Keratinocyte (primary cell): ENCODE data around the gene B4GALT2. TPM values are rescaled to one million over a fixed set of nuclear protein-coding genes. Genes with fewer than 3 reads are reported as not detected.

Experiments used
- DNase-seq: peaks from one replicate; pipeline ENCODE4 v3.0.0-alpha.2; 2011; ENCODE audit warnings: low read depth, missing footprints, low spot score
- FAIRE-seq: peaks from 2 replicates; lab custom pipeline; 2011; peaks lifted over from hg19 to GRCh38; lab: Jason Lieb, UNC
- H2AFZ ChIP-seq: 2 replicates; pipeline ENCODE4 v1.6.0; 2012; ENCODE audit warnings: low read length, control low read depth, inconsistent platforms; ENCODE audit not compliant: control insufficient read depth
- H3K27ac ChIP-seq: 2 replicates; pipeline ENCODE4 v1.5.1; 2011; ENCODE audit warnings: low read length; ENCODE audit not compliant: control insufficient read depth, insufficient read depth
- H3K27me3 ChIP-seq: 3 replicates; pipeline ENCODE4 v1.6.0; 2011; ENCODE audit warnings: low read length; ENCODE audit not compliant: control insufficient read depth, insufficient read depth; ENCODE audit errors: extremely low read depth
- H3K36me3 ChIP-seq, 2 experiments: 2 replicates in 1 of 2; 3 replicates in 1 of 2; pipeline ENCODE4 v1.5.1; 2011; ENCODE audit warnings: low read length in 2 of 2, mild to moderate bottlenecking in 1 of 2; ENCODE audit not compliant: control insufficient read depth in 2 of 2, insufficient read depth in 2 of 2; ENCODE audit errors: extremely low read depth in 1 of 2
- H3K4me1 ChIP-seq: 3 replicates; pipeline ENCODE4 v1.5.1; 2011; ENCODE audit warnings: low read length; ENCODE audit not compliant: control insufficient read depth, insufficient read depth; ENCODE audit errors: extremely low read depth
- H3K4me2 ChIP-seq: 3 replicates; pipeline ENCODE4 v1.6.0; 2011; ENCODE audit warnings: low read depth, low read length; ENCODE audit not compliant: control insufficient read depth, insufficient read depth; ENCODE audit errors: extremely low read depth
- H3K4me3 ChIP-seq, 3 experiments: fragments of 200-600 bp in 1 of 3; sonication (generic) in 1 of 3; 2 replicates in 2 of 3; 3 replicates in 1 of 3; pipeline ENCODE4 v1.5.1; 2011 to 2016; ENCODE audit warnings: low read length in 3 of 3, mild to moderate bottlenecking in 3 of 3, control low read depth in 2 of 3, inconsistent platforms in 1 of 3, low read depth in 1 of 3, mixed read lengths in 1 of 3, mixed run types in 1 of 3, moderate library complexity in 1 of 3; ENCODE audit not compliant: control insufficient read depth in 2 of 3, insufficient read depth in 2 of 3; ENCODE audit errors: extremely low read depth in 1 of 3
- H3K79me2 ChIP-seq: 2 replicates; pipeline ENCODE4 v1.6.0; 2012; ENCODE audit warnings: low read length; ENCODE audit not compliant: control insufficient read depth, insufficient read depth
- H3K9ac ChIP-seq: 3 replicates; pipeline ENCODE4 v1.6.0; 2011; ENCODE audit warnings: low read length; ENCODE audit not compliant: control insufficient read depth, insufficient read depth; ENCODE audit errors: extremely low read depth
- H3K9me1 ChIP-seq: 3 replicates; pipeline ENCODE4 v1.6.0; 2011; ENCODE audit warnings: low read length; ENCODE audit not compliant: control insufficient read depth, insufficient read depth; ENCODE audit errors: extremely low read depth
- H3K9me3 ChIP-seq: 2 replicates; pipeline ENCODE4 v1.5.1; 2012; ENCODE audit warnings: low read depth, low read length; ENCODE audit not compliant: control insufficient read depth
- H4K20me1 ChIP-seq: 3 replicates; pipeline ENCODE4 v1.6.0; 2011; ENCODE audit warnings: low read length; ENCODE audit not compliant: control insufficient read depth, insufficient read depth; ENCODE audit errors: extremely low read depth
- CTCF ChIP-seq, 3 experiments: IDR thresholded peaks in 1 of 3; conservative IDR thresholded peaks in 1 of 3; optimal IDR thresholded peaks in 1 of 3; 2 replicates in 2 of 3; 3 replicates in 1 of 3; pipeline versions ENCODE3 to v1.5.1; 2011; ENCODE audit warnings: low read length in 3 of 3, mild to moderate bottlenecking in 3 of 3, moderate library complexity in 2 of 3, control low read depth in 1 of 3, inconsistent platforms in 1 of 3; ENCODE audit not compliant: insufficient read depth in 2 of 3; ENCODE audit errors: extremely low read depth in 1 of 3
- EZH2 ChIP-seq: IDR thresholded peaks from one replicate; pipeline ENCODE4 v1.6.1; 2012; ENCODE audit warnings: inconsistent platforms, mild to moderate bottlenecking, low read length, moderate library complexity
- dilution Hi-C: fragments of 300-500 bp; cut with MboI; formaldehyde crosslinking; loops from one replicate; pipeline ENCODE4 v1.7.0; 2020; ENCODE audit warnings: low sequenced_read_pairs; ENCODE audit not compliant: extremely low pct_ligation_motif_present
- polyA plus RNA-seq, 5 experiments: library from polyadenylated mRNA; depleted of rRNA in 3 of 5; stranded (reverse) in 3 of 5; stranded (forward) in 1 of 5; unstranded in 1 of 5; fragments of >200 nt; gene quantifications; 1 replicate in 1 of 5; 2 replicates in 3 of 5; 3 replicates in 1 of 5; pipeline versions ENCODE4 v1.2.1 to v1.2.3, GENCODE V29; 2011 to 2012; ENCODE audit warnings: missing spikeins in 2 of 5, low read depth in 1 of 5, low replicate concordance in 1 of 5

B4GALT2 gene
- polyA plus RNA-seq, 1 donor (not counting 4 experiments of a cell fraction or from before 2014, with no cell fraction given) = 39.6 TPM

GRCh38 chr1:43932786-43933385, 46.1 kb upstream of the B4GALT2 start:
- no peaks in the 10 kb centered on the region for H3K9me3 ChIP-seq
- no peak overlapping the region for H2AFZ ChIP-seq
- peaks cover 67% of the 10 kb centered on the region for H3K4me1 ChIP-seq
- peak overlapping the region; percentile 97 for H3K4me2 ChIP-seq
- H3K36me3 ChIP-seq = peaks cover 4 to 28% of the 10 kb centered on the region in 2 experiments
- H3K27ac ChIP-seq = peak overlapping the region; percentile 81
- DNase-seq (no peak), FAIRE-seq (peak; percentile 94)
- H4K20me1 ChIP-seq = peaks cover 2% of the 10 kb centered on the region
- H3K79me2 ChIP-seq = peaks cover 39% of the 10 kb centered on the region
- no peak for TF ChIP-seq EZH2
- TF ChIP-seq CTCF (optimal IDR thresholded peaks at IDR 0.05 in 1 of 3, IDR thresholded peaks at IDR 0.05 in 1 of 3, conservative IDR thresholded peaks at IDR 0.05 in 1 of 3; ENCODE audit: extremely low read depth in 1 of 3, insufficient read depth in 2 of 3, low read length in 3 of 3) = no peak
- dilution Hi-C loops = loop anchor here (25.0 kb wide), 2 partner anchors 96 to 221 kb away; partner anchors contain the start of gene ST3GAL3
- no peaks in the 10 kb centered on the region for H3K27me3 ChIP-seq
- H3K4me3 ChIP-seq = peak overlapping the region; percentile 66 to 95 (median 80)
- H3K9ac ChIP-seq = peak overlapping the region; percentile 89
- no peaks in the 10 kb centered on the region for H3K9me1 ChIP-seq

- DNase-seq (no peak), FAIRE-seq (no peak)
- H3K4me1 ChIP-seq = peaks cover 72% of the 10 kb centered on the region
- dilution Hi-C loops = loop anchor here (25.0 kb wide), 2 partner anchors 96 to 221 kb away; partner anchors contain the start of gene ST3GAL3
- peak within 1 kb of the TSS; percentile 66 to 95 (median 80) for H3K4me3 ChIP-seq
- peak within 1 kb of the TSS; percentile 89 for H3K9ac ChIP-seq
- peak within 1 kb of the TSS; percentile 97 for H3K4me2 ChIP-seq
- peaks cover 2% of the 10 kb centered on the region for H4K20me1 ChIP-seq
- H3K36me3 ChIP-seq = peaks cover 5 to 28% of the 10 kb centered on the region in 2 experiments
- H3K27me3 ChIP-seq = no peaks in the 10 kb centered on the region
- no peak within 1 kb of the TSS for H2AFZ ChIP-seq
- TF ChIP-seq CTCF (optimal IDR thresholded peaks at IDR 0.05 in 1 of 3, IDR thresholded peaks at IDR 0.05 in 1 of 3, conservative IDR thresholded peaks at IDR 0.05 in 1 of 3; ENCODE audit: extremely low read depth in 1 of 3, insufficient read depth in 2 of 3, low read length in 3 of 3) = no peak
- no peak for TF ChIP-seq EZH2
- H3K79me2 ChIP-seq = peaks cover 39% of the 10 kb centered on the region
- no peaks in the 10 kb centered on the region for H3K9me3 ChIP-seq
- peak within 1 kb of the TSS; percentile 81 for H3K27ac ChIP-seq
- no peaks in the 10 kb centered on the region for H3K9me1 ChIP-seq
Observed at GRCh38 chr1:43933386-43934100, 45.5 kb upstream of the B4GALT2 start, which contains the start of gene ARTN. TSS of gene ARTN (plus strand) at chr1:43933801. CDS start at chr1:43935657, 1,856 bp downstream.
